Neural crest cell (in vitro differentiated cells): Measurements from ENCODE around the gene NAP1L1. TPM values are rescaled to one million over a fixed set of nuclear protein-coding genes. Genes with fewer than 3 reads are reported as not detected.

Experiments
- DNase-seq: peaks from one replicate; pipeline ENCODE4 v3.0.0; 2021; ENCODE audit warnings: low read depth, mixed read lengths, low spot score
- H3K27ac Mint-ChIP-seq: one replicate; pipeline ENCODE4 v1.8.0; 2021; ENCODE audit warnings: mild to moderate bottlenecking, mixed read lengths; ENCODE audit not compliant: unreplicated experiment
- H3K27me3 Mint-ChIP-seq: 2 replicates; pipeline ENCODE4 v1.8.0; 2021; ENCODE audit warnings: low read depth, mild to moderate bottlenecking, mixed read lengths
- H3K36me3 Mint-ChIP-seq: 2 replicates; pipeline ENCODE4 v1.8.0; 2021; ENCODE audit warnings: low read depth, mild to moderate bottlenecking, mixed read lengths
- H3K4me1 Mint-ChIP-seq: 2 replicates; pipeline ENCODE4 v1.8.0; 2021; ENCODE audit warnings: mixed read lengths
- H3K4me3 Mint-ChIP-seq: one replicate; pipeline ENCODE4 v1.8.0; 2021; ENCODE audit warnings: mild to moderate bottlenecking, mixed read lengths
- H3K9me3 Mint-ChIP-seq: 2 replicates; pipeline ENCODE4 v1.8.0; 2021; ENCODE audit warnings: mixed read lengths
- CTCF ChIP-seq: fragments of 200-600 bp; sonication (generic); conservative IDR thresholded peaks from 2 replicates; pipeline ENCODE4 v1.5.0; 2021; ENCODE audit warnings: antibody characterized with exemption, mild to moderate bottlenecking
- total RNA-seq: library from RNA; stranded (reverse); gene quantifications from 2 replicates; pipeline ENCODE4 v1.2.1, GENCODE V29; 2021

NAP1L1 gene
- total RNA-seq, 1 donor from 2014 or later: 1,116 TPM

DNA sequence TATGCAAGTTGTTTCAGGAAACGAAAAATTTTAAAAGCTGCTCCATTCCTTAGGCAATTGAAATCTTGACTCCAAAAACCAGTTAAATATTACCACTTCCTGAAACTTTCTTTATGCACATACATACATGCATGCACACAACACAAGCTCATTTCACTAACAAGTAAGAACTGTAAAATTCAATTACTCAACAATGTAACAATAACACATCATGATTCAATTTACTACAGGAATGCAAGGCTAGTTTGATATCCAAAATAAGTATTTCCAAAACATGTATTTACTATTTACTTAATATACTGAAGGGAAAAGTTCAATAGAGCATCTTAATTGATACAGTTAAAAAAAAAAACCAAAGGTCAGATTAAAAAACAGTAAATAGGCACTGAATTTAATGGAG lies 19.6 kb downstream of the NAP1L1 start:
- no peak overlapping the region for H3K4me3 Mint-ChIP-seq
- no peak overlapping the region for H3K27ac Mint-ChIP-seq
- peaks cover 52% of the 10 kb centered on the region for H3K36me3 Mint-ChIP-seq
- no peak for TF ChIP-seq CTCF
- peaks cover 10% of the 10 kb centered on the region for H3K9me3 Mint-ChIP-seq
- no peak for DNase-seq
- H3K27me3 Mint-ChIP-seq: no peaks in the 10 kb centered on the region
- H3K4me1 Mint-ChIP-seq: peaks cover 9% of the 10 kb centered on the region

DNA sequence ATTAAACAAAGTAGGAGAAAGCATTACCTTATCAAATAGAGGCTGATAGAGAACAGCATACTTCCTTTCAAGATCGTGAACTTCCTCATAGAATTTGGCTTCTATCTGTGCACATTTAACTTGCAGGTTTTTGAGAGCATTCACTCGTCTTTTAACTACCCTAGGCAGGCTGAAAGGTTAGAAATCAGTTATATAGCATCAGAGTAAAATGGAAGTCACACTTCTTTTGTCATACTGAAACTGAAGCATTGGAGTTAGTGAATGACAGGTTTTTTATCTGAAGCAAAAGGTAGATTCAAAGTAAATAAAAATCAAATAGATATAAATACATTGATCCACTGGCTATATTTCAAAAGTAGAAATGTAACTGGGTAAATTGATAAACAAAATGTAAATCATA lies 24.4 kb downstream of the NAP1L1 start:
- DNase-seq: no peak
- H3K4me1 Mint-ChIP-seq: peaks cover 9% of the 10 kb centered on the region
- no peak overlapping the region for H3K4me3 Mint-ChIP-seq
- peaks cover 34% of the 10 kb centered on the region for H3K36me3 Mint-ChIP-seq
- H3K27me3 Mint-ChIP-seq: no peaks in the 10 kb centered on the region
- peaks cover 5% of the 10 kb centered on the region for H3K9me3 Mint-ChIP-seq
- no peak for TF ChIP-seq CTCF
- no peak overlapping the region for H3K27ac Mint-ChIP-seq

DNA sequence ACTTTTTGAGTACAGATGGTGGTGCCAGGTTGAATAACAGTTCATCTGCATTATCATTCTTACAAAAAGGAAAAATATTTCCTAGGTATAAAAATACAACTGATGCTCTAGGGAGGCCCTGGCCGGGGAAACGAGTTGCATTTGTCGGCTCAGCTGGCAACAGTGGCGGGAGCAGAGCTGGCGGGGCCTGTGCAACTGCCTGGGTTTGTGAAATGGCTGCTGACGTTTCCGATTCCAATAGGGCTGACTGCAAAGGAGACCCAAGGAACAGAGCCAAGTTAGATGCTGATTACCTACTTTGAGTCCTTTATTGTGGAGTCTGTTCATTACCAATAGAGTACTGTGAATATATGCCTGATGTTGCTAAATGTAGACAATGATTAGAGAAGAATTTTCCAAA lies 27.2 kb downstream of the NAP1L1 start:
- no peaks in the 10 kb centered on the region for H3K9me3 Mint-ChIP-seq
- H3K4me3 Mint-ChIP-seq: no peak overlapping the region
- H3K4me1 Mint-ChIP-seq: peaks cover 5% of the 10 kb centered on the region
- no peak overlapping the region for H3K27ac Mint-ChIP-seq
- TF ChIP-seq CTCF: no peak
- H3K27me3 Mint-ChIP-seq: no peaks in the 10 kb centered on the region
- DNase-seq: no peak
- H3K36me3 Mint-ChIP-seq: peaks cover 22% of the 10 kb centered on the region

- Mint-ChIP-seq H3K4me1 (no peaks in the 10 kb centered on the region), H3K4me3 (no peak overlapping the region), H3K27me3 (no peaks in the 10 kb centered on the region), H3K36me3 (peaks cover 26% of the 10 kb centered on the region), H3K27ac (no peak overlapping the region), H3K9me3 (no peaks in the 10 kb centered on the region)
- no peak for TF ChIP-seq CTCF
- no peak for DNase-seq
Measured at GRCh38 chr12:76055393-76055792, 29.1 kb downstream of the NAP1L1 start.

DNA sequence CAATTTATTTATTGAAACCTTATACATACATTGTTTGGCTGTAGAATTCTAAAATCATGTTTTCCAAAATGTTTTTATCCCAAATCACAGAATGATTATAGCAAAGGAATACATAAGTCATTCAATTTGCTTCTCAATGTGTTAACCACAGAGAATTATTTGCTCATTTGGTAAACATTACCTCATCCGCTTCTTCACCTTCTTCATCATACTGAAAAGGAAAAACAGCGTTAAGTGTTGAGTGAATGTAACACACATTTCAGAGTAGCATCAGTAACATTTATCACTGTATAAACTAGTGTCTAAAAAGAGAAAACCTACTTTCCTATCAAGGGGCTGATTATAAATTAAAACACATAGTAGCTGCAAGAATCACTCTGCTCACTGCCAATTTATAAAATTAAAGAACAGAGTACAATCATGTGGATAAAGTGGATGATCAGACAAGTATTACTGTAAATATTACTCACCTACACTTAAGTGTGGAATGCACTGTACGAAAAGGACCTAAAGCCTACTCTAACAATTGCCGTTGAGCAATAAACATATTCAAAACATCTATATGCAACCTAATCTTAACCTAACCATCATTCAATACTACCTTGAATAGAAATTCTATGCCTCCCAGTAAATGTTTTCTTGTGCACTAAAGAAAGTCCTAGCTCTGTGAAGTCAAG lies 34.8 kb downstream of the NAP1L1 start:
- no peak for TF ChIP-seq CTCF
- no peaks in the 10 kb centered on the region for H3K27me3 Mint-ChIP-seq
- peaks cover 17% of the 10 kb centered on the region for H3K36me3 Mint-ChIP-seq
- no peaks in the 10 kb centered on the region for H3K4me1 Mint-ChIP-seq
- no peaks in the 10 kb centered on the region for H3K9me3 Mint-ChIP-seq
- DNase-seq: no peak
- H3K4me3 Mint-ChIP-seq: no peak overlapping the region
- H3K27ac Mint-ChIP-seq: no peak overlapping the region
